Epithelial cell of prostate (primary cell): Measurements from ENCODE around the gene SELENOV.

Source experiments
- DNase-seq: peaks from one replicate; pipeline ENCODE4 v3.0.0-alpha.2; 2011; ENCODE audit warnings: low read depth, low spot score
- H3K27ac ChIP-seq: fragments of 450-650 bp; 2 replicates; pipeline ENCODE4 v1.5.1; 2017; ENCODE audit warnings: mild to moderate bottlenecking

Gene SELENOV

GRCh38 chr19:39553082-39553652 is 38.2 kb downstream of the SELENOV start:
- no peak overlapping the region for H3K27ac ChIP-seq

GRCh38 chr19:39554701-39555311 is 39.9 kb downstream of the SELENOV start:
- no peak for DNase-seq
- H3K27ac ChIP-seq, result no peak overlapping the region

More at GRCh38 chr19:39553082-39553652, 38.2 kb downstream of the SELENOV start:
- DNase-seq, result no peak

GRCh38 chr19:39555883-39556282 is 40.9 kb downstream of the SELENOV start:
- no peak overlapping the region for H3K27ac ChIP-seq
- DNase-seq, result no peak

DNA sequence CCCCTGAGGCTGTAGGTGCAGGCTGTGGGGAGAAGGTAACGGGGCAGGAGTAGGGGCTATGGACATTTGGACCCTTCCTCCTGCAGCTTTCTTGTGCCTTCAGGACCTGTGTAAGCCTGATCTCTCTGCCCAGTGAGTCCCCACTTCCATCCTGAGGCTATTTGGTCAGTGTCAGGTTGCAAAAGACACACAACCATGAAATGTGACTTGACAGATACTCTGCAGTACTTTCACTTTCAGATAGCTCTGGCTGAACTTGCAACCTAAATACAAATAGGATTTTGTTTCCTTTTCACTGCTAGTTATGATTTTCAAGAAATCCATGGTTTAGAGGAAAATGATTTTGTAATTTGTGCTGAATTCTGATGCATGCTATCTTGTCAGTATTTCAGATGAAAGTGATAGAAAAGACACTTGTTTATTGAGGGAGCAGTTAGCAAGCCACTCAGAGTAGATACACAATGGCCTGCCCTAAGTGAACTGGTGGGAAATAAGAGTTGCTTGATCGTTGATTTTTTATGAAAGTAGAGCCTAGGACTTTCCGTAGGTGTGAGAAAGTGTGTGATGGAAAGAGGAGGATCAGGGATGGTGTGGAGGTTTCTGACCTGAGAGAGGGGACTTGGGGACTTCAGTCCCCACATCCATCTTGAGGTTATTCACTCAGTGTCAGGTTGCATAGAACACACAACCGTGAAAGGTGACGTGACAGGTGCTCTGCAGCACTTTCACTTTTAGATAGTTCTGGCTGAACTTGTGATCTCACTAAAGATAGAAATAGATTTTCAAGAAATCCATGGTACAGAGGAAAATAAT is 43.1 kb downstream of the SELENOV start:
- no peak for DNase-seq
- no peak overlapping the region for H3K27ac ChIP-seq

DNA sequence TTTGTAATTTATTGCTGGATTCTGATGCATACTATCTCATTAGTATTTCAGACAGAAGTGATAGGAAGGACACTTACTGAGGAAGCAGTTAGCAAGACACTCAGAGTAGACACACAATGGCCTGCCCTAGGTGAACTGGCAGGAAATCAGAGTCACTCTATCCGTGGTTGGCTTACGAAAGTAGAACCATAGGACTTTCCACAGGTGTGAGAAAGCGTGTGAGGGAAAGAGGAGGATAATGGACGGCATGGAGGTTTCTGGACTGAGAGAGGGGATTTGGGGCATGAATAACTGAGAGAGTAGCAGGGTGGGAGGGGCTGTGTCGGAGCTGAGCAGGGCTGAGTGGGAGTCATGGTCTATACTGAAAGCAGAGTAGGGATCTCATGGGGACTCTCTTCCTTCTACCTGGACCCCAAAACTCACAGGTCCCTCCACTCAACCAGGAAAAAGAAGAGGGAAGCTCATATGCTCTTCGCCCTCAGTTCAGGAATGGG is 43.7 kb downstream of the SELENOV start:
- DNase-seq, result no peak

DNA sequence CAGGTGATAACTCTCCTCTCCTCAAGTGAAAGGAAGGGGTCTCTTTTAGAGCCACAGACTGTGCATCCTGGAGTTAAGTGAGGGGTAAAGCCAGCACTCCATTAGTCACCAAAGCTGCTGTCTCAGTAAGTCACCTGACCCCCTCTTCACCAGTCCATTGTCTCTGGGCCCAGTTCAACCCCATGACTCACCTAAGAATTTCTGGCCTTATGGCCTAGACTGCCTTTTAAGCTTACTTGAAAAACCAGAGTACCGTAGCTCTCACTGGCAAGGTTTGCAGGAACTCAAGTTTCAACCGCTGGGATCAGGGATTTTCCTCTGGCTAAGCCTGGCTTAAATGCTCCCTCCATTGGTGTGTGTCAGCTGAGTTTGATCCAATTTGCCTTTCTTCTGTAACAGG is 48.5 kb downstream of the SELENOV start:
- DNase-seq, result peak; percentile 37
- no peak overlapping the region for H3K27ac ChIP-seq

More for the DNA sequence above, 43.7 kb downstream of the SELENOV start:
- H3K27ac ChIP-seq, result no peak overlapping the region

DNA sequence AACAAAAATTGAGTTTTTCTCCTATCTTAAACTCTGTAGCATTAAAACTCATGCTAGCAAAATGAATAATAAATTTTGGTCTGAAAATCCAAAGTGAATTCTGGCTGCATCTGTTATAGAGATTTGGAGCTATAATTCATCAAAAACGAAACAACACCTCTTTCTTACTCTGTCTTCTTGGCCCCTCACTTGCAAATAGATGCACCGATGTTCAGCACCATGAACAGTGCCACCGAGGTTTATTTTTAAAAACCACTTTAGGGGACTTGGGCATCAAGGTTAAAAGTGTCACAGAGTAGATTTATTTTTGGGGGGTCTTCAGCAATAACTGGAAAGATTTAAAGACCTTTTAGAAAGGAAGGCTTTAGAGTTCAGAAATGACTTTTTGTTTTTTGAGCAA is 51.1 kb downstream of the SELENOV start:
- H3K27ac ChIP-seq, result no peak overlapping the region
- DNase-seq, result no peak

GRCh38 chr19:39568604-39569003 is 53.7 kb downstream of the SELENOV start:
- no peak overlapping the region for H3K27ac ChIP-seq
- no peak for DNase-seq
